ENCODE results near the gene TTLL11.
"Not testable (repeated sequence)": the region's sequence is repeated elsewhere in the genome, so short reads cannot be mapped to it uniquely, and the experiment has no call there.

TTLL11 gene

GRCh38 chr9:122085260-122085659 is 7.8 kb downstream of the TTLL11 start:
- no peak for DNase-seq (ENCODE audit: low read depth)

GRCh38 chr9:122084026-122084675 is 9.0 kb downstream of the TTLL11 start:
- DNase-seq (ENCODE audit: low read depth), result no peak

GRCh38 chr9:122080986-122081385 is 12.1 kb downstream of the TTLL11 start:
- no peak for DNase-seq (ENCODE audit: low read depth)

GRCh38 chr9:122078557-122078956 is 14.6 kb downstream of the TTLL11 start:
- DNase-seq (ENCODE audit: low read depth), result no peak

- no peak for DNase-seq (ENCODE audit: low read depth)
Observed at GRCh38 chr9:122076773-122077172, 16.3 kb downstream of the TTLL11 start.

GRCh38 chr9:122076117-122076516 is 17.0 kb downstream of the TTLL11 start:
- DNase-seq (ENCODE audit: low read depth), result no peak

GRCh38 chr9:122075135-122076030 is 17.7 kb downstream of the TTLL11 start:
- no peak for DNase-seq (ENCODE audit: low read depth)

- no peak for DNase-seq (ENCODE audit: low read depth)
Observed at GRCh38 chr9:122071715-122072114, 21.4 kb downstream of the TTLL11 start.

GRCh38 chr9:122070728-122071515 is 22.2 kb downstream of the TTLL11 start:
- DNase-seq (ENCODE audit: low read depth), result no peak

GRCh38 chr9:122066680-122067079 is 26.4 kb downstream of the TTLL11 start:
- not testable (repeated sequence) for DNase-seq (ENCODE audit: low read depth)

GRCh38 chr9:122065923-122066629 is 27.0 kb downstream of the TTLL11 start:
- no peak for DNase-seq (ENCODE audit: low read depth)

- no peak for DNase-seq (ENCODE audit: low read depth)
Observed at GRCh38 chr9:122060481-122060880, 32.6 kb downstream of the TTLL11 start.

- DNase-seq (ENCODE audit: low read depth), result no peak
Observed at GRCh38 chr9:122059955-122060324, 33.2 kb downstream of the TTLL11 start.

GRCh38 chr9:122059214-122059954 is 33.7 kb downstream of the TTLL11 start:
- no peak for DNase-seq (ENCODE audit: low read depth)

GRCh38 chr9:122058709-122059108 is 34.4 kb downstream of the TTLL11 start:
- DNase-seq (ENCODE audit: low read depth), result no peak

GRCh38 chr9:122058051-122058450 is 35.1 kb downstream of the TTLL11 start:
- DNase-seq (ENCODE audit: low read depth), result no peak

- DNase-seq (ENCODE audit: low read depth), result no peak
Observed at GRCh38 chr9:122057211-122057610, 35.9 kb downstream of the TTLL11 start.

- DNase-seq (ENCODE audit: low read depth), result no peak
Observed at GRCh38 chr9:122056484-122056883, 36.6 kb downstream of the TTLL11 start.

- DNase-seq (ENCODE audit: low read depth), result no peak
Observed at GRCh38 chr9:122055701-122056100, 37.4 kb downstream of the TTLL11 start.

GRCh38 chr9:122053567-122054350 is 39.3 kb downstream of the TTLL11 start:
- no peak for DNase-seq (ENCODE audit: low read depth)

All from stimulated activated CD8-positive, alpha-beta memory T cell treated with anti-CD3 and anti-CD28 coated beads, Interleukin-4, amount 100 ng/mL, for 24 hours (primary cell).